Right atrium auricular region (tissue), 2 donors: ENCODE results near the gene FOXL3. TPM values are rescaled to one million over a fixed set of nuclear protein-coding genes. Genes with fewer than 3 reads are reported as not detected.

ENCODE experiments used
- DNase-seq: peaks from one replicate; pipeline ENCODE4 v3.0.0-alpha.2; 2019; ENCODE audit warnings: low spot score
- H3K27ac ChIP-seq, 2 donors: fragments of 200-600 bp; sonication (generic); 1 replicate in 1 of 2; 2 replicates in 1 of 2; pipeline ENCODE4 v1.5.1; 2016 to 2019
- H3K27me3 ChIP-seq, 2 donors: fragments of 200-600 bp; sonication (generic); one replicate each; pipeline versions ENCODE4 v1.5.1 to v1.6.0; 2017 to 2019
- H3K36me3 ChIP-seq: fragments of 200-600 bp; sonication (generic); one replicate; pipeline ENCODE4 v1.5.1; 2016
- H3K4me1 ChIP-seq, 2 donors: fragments of 200-600 bp; sonication (generic); one replicate each; pipeline versions ENCODE4 v1.5.1 to v1.6.0; 2017 to 2019
- H3K4me3 ChIP-seq, 2 donors: fragments of 200-600 bp; sonication (generic); 1 replicate in 1 of 2; 2 replicates in 1 of 2; pipeline ENCODE4 v1.5.1; 2017 to 2019; ENCODE audit warnings: mild to moderate bottlenecking in 1 of 2, moderate library complexity in 1 of 2
- H3K9me3 ChIP-seq, 2 donors: fragments of 200-600 bp; sonication (generic); one replicate each; pipeline ENCODE4 v1.5.1; 2019
- total RNA-seq, 2 donors: library from RNA; depleted of rRNA; stranded (reverse); fragments of >200 nt; gene quantifications; one replicate each; pipeline ENCODE4 v1.1.0, GENCODE V29; 2016
- TF ChIP-seq, protein P1 (sequence below), 2 donors: fragments of 200-600 bp; sonication (generic); IDR thresholded peaks; one replicate each; pipeline ENCODE4 v1.5.1; 2019; ENCODE audit warnings: antibody characterized with exemption in 2 of 2

FOXL3 gene
- total RNA-seq, 2 donors from 2014 or later, result not detected

DNA sequence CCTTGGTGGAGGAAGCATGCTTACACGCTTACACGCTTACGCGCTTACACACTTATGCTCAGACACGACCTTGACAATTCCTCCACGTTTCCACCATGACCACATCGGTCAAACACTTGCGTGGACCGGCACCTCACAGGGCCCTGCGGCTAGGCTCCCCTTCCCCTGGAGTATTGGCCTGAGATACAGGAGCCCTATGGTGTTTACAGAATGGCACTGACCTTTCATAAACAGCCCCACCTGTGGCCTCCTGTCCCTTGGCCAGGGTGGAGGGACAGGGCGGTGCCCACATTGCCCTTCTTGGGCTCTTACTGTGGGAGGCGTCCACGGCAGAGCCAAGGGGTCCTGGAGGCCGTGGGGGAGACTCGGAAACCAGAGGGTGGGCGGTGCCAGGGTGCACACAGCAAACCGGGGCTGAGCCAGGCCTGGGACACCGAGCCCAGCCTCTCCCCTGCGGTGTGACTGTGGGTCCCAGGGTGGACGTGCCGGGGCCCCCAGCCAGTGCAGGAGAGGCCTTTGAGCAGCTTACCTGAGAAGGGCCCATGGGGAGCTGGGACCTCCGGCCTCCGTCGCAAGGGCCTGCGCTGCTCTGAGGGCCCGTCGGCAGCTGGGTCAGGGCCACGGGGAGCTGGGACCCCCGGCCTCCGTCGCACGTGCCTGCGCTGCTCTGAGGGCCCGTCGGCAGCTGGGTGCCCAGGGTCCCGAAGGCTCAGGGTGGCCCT, 44.2 kb upstream of the FOXL3 start:
- H3K9me3 ChIP-seq, result no peaks in the 10 kb centered on the region
- peaks cover 23% of the 10 kb centered on the region for H3K36me3 ChIP-seq
- H3K4me3 ChIP-seq, result no peak overlapping the region
- H3K27ac ChIP-seq, result no peak overlapping the region
- TF ChIP-seq, protein P1, sequence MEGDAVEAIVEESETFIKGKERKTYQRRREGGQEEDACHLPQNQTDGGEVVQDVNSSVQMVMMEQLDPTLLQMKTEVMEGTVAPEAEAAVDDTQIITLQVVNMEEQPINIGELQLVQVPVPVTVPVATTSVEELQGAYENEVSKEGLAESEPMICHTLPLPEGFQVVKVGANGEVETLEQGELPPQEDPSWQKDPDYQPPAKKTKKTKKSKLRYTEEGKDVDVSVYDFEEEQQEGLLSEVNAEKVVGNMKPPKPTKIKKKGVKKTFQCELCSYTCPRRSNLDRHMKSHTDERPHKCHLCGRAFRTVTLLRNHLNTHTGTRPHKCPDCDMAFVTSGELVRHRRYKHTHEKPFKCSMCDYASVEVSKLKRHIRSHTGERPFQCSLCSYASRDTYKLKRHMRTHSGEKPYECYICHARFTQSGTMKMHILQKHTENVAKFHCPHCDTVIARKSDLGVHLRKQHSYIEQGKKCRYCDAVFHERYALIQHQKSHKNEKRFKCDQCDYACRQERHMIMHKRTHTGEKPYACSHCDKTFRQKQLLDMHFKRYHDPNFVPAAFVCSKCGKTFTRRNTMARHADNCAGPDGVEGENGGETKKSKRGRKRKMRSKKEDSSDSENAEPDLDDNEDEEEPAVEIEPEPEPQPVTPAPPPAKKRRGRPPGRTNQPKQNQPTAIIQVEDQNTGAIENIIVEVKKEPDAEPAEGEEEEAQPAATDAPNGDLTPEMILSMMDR (IDR thresholded peaks at IDR 0.05), result no peak
- no peaks in the 10 kb centered on the region for H3K27me3 ChIP-seq
- H3K4me1 ChIP-seq, result no peaks in the 10 kb centered on the region
- DNase-seq, result no peak

DNA sequence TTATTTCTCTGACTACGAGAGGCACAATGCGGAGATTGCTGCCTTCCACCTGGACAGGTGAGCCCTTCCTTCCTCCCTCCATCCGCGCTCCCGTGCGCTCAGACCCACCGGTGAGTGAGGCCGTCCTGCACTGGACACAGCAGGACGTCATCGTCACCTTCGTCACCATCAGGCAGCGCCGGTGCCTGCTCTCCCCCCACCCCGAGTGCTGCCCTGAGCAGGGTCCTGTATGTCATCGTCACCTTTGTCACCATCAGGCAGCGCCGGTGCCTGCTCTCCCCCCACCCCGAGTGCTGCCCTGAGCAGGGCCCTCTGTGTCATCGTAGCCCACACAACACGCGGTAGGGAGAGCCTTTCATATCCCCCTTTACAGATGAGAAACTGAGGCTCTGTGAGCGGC, 43.5 kb upstream of the FOXL3 start:
- H3K27me3 ChIP-seq, result no peaks in the 10 kb centered on the region
- H3K27ac ChIP-seq, result no peak overlapping the region
- no peaks in the 10 kb centered on the region for H3K4me1 ChIP-seq
- no peaks in the 10 kb centered on the region for H3K9me3 ChIP-seq
- TF ChIP-seq, protein P1 (IDR thresholded peaks at IDR 0.05), result no peak
- H3K36me3 ChIP-seq, result peaks cover 25% of the 10 kb centered on the region
- H3K4me3 ChIP-seq, result no peak overlapping the region
- no peak for DNase-seq

DNA sequence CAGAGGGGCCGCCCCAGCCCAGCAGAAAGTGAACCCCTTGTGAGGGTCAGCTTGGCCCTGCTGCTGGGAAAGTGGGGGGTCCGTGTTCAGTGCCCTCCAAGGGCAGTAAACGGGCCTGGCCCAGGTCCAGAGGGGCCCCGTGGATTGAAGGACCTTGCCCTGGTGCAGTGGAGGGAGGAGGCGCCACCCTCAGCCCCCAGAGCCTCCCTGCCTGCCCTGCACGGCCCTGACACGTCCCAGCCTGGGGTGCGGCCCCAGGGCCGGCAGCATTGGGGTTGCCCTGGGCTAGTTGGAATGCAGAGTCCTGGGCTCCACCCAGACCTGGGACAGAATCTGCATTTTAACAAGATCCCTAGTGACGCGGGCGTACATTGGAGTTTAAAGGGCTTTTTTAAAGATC, 42.8 kb upstream of the FOXL3 start:
- Histone ChIP-seq H3K9me3 (no peaks in the 10 kb centered on the region), H3K4me3 (no peak overlapping the region), H3K36me3 (peaks cover 32% of the 10 kb centered on the region), H3K27ac (no peak overlapping the region), H3K4me1 (no peaks in the 10 kb centered on the region), H3K27me3 (no peaks in the 10 kb centered on the region)
- TF ChIP-seq, protein P1 (IDR thresholded peaks at IDR 0.05), result no peak
- DNase-seq, result no peak

DNA sequence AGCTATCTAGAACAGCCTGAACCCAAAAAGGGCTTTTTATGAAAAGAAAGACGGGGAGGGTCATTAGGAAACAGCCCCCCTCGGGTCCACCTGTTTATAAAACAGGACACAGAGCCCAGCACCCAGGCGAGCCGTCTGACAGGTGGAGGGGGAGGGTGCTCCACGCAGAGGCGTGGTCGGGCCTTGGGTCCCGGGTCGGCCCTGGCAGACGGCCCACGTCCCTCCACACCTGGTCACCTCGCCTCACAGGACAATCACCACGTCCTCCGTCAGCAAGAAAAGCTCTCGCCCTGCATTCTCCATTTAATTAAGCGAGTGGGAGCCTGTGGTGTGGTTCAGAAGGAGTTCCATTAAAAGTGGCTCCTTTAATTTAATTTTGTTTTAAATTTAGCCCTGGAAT, 42.3 kb upstream of the FOXL3 start:
- DNase-seq, result no peak

DNA sequence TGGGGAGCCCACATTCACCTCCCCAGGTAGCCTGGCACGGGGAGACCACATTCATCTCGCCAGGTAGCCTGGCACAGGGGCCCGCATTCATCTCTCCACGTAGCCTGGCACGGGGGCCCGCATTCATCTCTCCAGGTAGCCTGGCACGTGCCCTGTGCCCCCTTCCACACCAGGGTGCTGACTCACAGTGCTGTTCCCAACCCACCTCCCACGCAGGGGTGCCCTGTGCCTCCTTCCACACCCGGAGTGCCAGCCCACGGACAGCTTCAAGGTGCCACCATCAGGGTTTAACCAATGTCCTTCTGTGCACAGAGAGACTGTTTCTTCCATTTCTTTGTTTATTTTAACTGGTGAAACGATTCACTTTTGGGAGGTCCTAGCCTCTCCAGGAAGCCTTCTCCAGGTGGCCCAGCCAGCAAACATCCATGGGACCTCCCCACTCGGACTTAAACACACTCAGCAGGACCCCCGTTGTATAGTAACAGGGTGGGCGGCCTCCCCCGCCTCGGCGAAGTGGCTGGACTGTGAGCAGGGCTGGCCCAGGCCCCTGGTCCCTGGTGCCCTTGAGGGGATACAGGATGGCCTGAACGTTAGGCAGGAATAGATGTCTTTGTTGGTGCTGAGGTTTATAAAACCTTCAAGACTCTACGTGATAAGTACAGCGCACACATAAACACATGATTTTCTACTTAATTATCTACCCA, 41.1 kb upstream of the FOXL3 start:
- Histone ChIP-seq H3K27me3 (no peaks in the 10 kb centered on the region), H3K36me3 (peaks cover 44% of the 10 kb centered on the region), H3K9me3 (no peaks in the 10 kb centered on the region), H3K4me3 (no peak overlapping the region), H3K4me1 (no peaks in the 10 kb centered on the region), H3K27ac (no peak overlapping the region)
- no peak for DNase-seq
- TF ChIP-seq, protein P1 (IDR thresholded peaks at IDR 0.05), result no peak

More for the DNA sequence above, 42.3 kb upstream of the FOXL3 start:
- Histone ChIP-seq H3K4me1 (no peaks in the 10 kb centered on the region), H3K9me3 (no peaks in the 10 kb centered on the region), H3K36me3 (peaks cover 37% of the 10 kb centered on the region), H3K4me3 (no peak overlapping the region), H3K27me3 (no peaks in the 10 kb centered on the region), H3K27ac (no peak overlapping the region)
- TF ChIP-seq, protein P1 (IDR thresholded peaks at IDR 0.05), result no peak
